Gastroesophageal sphincter (tissue), 3 donors: ENCODE results near the gene CACNA1D.

Experiments used
- CTCF ChIP-seq, 4 experiments: fragments of 200-600 bp in 2 of 4; fragments of 450-650 bp in 2 of 4; sonication (generic) in 1 of 4; IDR thresholded peaks; one replicate each; pipeline ENCODE4 v1.5.1; 2017 to 2019; ENCODE audit warnings: antibody characterized with exemption in 4 of 4, mild to moderate bottlenecking in 2 of 4, moderate library complexity in 2 of 4
- EP300 ChIP-seq: sonication (generic); formaldehyde crosslinking; IDR thresholded peaks from one replicate; pipeline ENCODE4 v1.6.1; 2017; ENCODE audit warnings: antibody characterized with exemption, mild to moderate bottlenecking
- POLR2A ChIP-seq, 2 donors: fragments of 450-650 bp; IDR thresholded peaks; one replicate each; pipeline ENCODE4 v1.6.1; 2017; ENCODE audit warnings: antibody characterized with exemption in 2 of 2, mild to moderate bottlenecking in 2 of 2, moderate library complexity in 1 of 2
- POLR2AphosphoS5 ChIP-seq: sonication (generic); formaldehyde crosslinking; IDR thresholded peaks from one replicate; pipeline ENCODE4 v1.6.1; 2017; ENCODE audit warnings: antibody characterized with exemption

GRCh38 chr3:53612508-53612907 lies 118.1 kb downstream of the CACNA1D start:
- TF ChIP-seq CTCF (IDR thresholded peaks at IDR 0.05): no peak
- no peak for TF ChIP-seq POLR2A (IDR thresholded peaks at IDR 0.05)
- no peak for TF ChIP-seq POLR2AphosphoS5
- no peak for TF ChIP-seq EP300
